Measurements from ENCODE around the gene SRC.

The SRC gene

DNA sequence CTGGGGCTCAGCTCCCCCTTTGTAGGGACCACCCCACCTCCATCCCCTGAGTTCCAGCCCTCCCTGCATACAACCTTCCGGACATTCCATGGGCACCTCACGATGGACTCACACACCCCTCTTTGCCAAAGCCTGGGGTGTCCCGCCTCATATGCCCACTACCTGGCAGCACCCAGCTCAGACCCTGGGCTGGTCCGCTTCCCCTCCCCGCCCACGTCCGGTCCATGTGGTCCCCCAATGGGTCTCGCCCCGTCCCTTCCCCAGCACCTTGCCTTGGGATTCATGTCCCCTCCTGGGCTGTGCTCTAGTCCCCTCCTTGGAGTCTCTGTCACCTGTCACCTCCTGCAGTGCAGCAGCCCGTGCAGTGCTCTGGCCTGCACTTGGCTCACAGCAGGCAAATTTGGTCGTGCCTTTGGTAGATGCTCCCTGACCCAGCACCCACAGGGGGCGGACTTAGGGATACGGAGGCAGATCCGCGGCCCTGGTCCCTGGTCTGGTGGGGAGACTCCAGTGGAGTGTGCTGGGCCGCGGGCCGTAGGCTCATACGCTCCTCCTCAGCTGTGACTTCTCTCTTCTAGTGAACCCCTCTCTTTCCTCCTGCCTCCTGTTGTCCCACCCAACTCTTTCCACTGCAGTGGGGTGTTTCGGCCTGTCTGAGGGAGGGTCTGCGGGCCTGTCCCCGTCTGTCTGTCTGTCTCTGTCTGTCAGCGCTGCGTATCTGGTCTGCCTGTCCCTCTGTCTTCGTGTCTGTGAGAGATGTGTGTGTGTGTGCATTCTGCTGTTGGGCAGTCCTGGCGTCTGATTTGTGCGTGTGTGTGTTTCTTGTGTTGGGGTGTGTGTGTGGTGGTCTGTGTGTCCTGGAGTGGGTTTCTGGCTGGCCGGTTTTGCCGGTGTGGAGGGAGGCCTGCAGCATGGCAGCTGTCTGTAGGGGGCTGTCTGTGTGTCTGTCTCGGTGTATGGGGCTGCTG, 69.5 kb downstream of the SRC start:
- Histone ChIP-seq H3K27ac (replicated peaks) (no peak overlapping the region), H3K27me3 (ENCODE audit: insufficient read depth, poor library complexity, severe bottlenecking) (peaks cover 17% of the 10 kb centered on the region), H3K4me3 (replicated peaks; ENCODE audit: insufficient read depth, low read length) (no peak overlapping the region)
- TF ChIP-seq, protein P1, sequence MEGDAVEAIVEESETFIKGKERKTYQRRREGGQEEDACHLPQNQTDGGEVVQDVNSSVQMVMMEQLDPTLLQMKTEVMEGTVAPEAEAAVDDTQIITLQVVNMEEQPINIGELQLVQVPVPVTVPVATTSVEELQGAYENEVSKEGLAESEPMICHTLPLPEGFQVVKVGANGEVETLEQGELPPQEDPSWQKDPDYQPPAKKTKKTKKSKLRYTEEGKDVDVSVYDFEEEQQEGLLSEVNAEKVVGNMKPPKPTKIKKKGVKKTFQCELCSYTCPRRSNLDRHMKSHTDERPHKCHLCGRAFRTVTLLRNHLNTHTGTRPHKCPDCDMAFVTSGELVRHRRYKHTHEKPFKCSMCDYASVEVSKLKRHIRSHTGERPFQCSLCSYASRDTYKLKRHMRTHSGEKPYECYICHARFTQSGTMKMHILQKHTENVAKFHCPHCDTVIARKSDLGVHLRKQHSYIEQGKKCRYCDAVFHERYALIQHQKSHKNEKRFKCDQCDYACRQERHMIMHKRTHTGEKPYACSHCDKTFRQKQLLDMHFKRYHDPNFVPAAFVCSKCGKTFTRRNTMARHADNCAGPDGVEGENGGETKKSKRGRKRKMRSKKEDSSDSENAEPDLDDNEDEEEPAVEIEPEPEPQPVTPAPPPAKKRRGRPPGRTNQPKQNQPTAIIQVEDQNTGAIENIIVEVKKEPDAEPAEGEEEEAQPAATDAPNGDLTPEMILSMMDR (IDR thresholded peaks at IDR 0.05; ENCODE audit: insufficient read depth, low read length) = no peak
- TF ChIP-seq, protein P2, sequence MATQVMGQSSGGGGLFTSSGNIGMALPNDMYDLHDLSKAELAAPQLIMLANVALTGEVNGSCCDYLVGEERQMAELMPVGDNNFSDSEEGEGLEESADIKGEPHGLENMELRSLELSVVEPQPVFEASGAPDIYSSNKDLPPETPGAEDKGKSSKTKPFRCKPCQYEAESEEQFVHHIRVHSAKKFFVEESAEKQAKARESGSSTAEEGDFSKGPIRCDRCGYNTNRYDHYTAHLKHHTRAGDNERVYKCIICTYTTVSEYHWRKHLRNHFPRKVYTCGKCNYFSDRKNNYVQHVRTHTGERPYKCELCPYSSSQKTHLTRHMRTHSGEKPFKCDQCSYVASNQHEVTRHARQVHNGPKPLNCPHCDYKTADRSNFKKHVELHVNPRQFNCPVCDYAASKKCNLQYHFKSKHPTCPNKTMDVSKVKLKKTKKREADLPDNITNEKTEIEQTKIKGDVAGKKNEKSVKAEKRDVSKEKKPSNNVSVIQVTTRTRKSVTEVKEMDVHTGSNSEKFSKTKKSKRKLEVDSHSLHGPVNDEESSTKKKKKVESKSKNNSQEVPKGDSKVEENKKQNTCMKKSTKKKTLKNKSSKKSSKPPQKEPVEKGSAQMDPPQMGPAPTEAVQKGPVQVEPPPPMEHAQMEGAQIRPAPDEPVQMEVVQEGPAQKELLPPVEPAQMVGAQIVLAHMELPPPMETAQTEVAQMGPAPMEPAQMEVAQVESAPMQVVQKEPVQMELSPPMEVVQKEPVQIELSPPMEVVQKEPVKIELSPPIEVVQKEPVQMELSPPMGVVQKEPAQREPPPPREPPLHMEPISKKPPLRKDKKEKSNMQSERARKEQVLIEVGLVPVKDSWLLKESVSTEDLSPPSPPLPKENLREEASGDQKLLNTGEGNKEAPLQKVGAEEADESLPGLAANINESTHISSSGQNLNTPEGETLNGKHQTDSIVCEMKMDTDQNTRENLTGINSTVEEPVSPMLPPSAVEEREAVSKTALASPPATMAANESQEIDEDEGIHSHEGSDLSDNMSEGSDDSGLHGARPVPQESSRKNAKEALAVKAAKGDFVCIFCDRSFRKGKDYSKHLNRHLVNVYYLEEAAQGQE (IDR thresholded peaks at IDR 0.05; ENCODE audit: insufficient replicate concordance, low read depth) = no peak
- no peak for TF ChIP-seq GABPA (IDR thresholded peaks at IDR 0.05; ENCODE audit: low read depth)
- no peak for TF ChIP-seq POLR2AphosphoS5 (IDR thresholded peaks at IDR 0.05; ENCODE audit: low read depth)
- TF ChIP-seq SPI1 (IDR thresholded peaks at IDR 0.05; ENCODE audit: borderline replicate concordance, low read depth) = no peak
- DNase-seq (ENCODE audit: low read depth in 1 of 2, low spot score in 1 of 2) = no peak

- Histone ChIP-seq H3K27me3 (ENCODE audit: insufficient read depth, poor library complexity, severe bottlenecking) (peaks cover 17% of the 10 kb centered on the region), H3K27ac (replicated peaks) (no peak overlapping the region), H3K4me3 (replicated peaks; ENCODE audit: insufficient read depth, low read length) (no peak overlapping the region)
- DNase-seq (ENCODE audit: low read depth in 1 of 2, low spot score in 1 of 2) = no peak
- TF ChIP-seq, protein P2 (IDR thresholded peaks at IDR 0.05; ENCODE audit: insufficient replicate concordance, low read depth) = no peak
- no peak for TF ChIP-seq POLR2AphosphoS5 (IDR thresholded peaks at IDR 0.05; ENCODE audit: low read depth)
- TF ChIP-seq, protein P1 (IDR thresholded peaks at IDR 0.05; ENCODE audit: insufficient read depth, low read length) = no peak
- TF ChIP-seq SPI1 (IDR thresholded peaks at IDR 0.05; ENCODE audit: borderline replicate concordance, low read depth) = no peak
- TF ChIP-seq GABPA (IDR thresholded peaks at IDR 0.05; ENCODE audit: low read depth) = no peak
Observed at GRCh38 chr20:37416100-37416847, 70.3 kb downstream of the SRC start.

DNA sequence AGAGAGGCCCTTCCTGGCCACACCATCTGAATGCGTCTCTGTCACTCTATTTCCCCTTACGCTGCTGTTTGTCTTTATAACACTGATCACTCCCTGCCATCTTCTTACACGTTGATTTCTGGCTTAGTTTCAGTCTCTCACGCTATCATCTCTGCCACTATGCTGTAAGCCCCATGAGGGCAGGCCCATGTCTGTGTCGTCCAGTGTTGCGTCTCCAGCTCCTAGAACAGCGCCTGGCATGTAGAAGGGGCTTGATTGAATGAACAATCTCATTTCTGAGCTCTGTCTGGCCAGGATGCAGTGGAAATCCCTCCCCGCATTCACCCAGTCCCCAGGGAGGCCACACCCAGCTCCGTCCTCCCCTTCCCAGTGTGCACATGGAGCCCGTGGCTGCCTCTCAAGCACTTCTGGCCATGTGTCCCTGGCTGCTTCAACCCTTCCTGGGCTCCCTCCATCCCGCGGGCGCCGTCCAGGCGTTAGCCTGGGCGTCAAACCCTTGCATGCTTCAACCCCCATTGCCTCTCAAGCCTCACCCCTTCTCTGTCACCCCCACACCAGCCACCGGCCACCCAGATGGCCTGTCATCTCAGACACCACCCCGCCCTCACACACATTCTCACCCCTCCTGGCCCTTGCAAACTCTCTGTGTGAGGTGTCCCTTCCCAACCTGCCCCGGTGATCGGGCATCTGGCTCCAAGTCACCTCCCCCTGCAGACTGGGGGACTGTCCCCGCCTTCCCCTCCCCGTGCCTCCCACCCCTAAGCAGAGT, 71.1 kb downstream of the SRC start:
- H3K27ac ChIP-seq (replicated peaks) = no peak overlapping the region
- TF ChIP-seq, protein P2 (IDR thresholded peaks at IDR 0.05; ENCODE audit: insufficient replicate concordance, low read depth) = no peak
- TF ChIP-seq, protein P1 (IDR thresholded peaks at IDR 0.05; ENCODE audit: insufficient read depth, low read length) = no peak
- TF ChIP-seq GABPA (IDR thresholded peaks at IDR 0.05; ENCODE audit: low read depth) (no peak), SPI1 (IDR thresholded peaks at IDR 0.05; ENCODE audit: borderline replicate concordance, low read depth) (no peak), POLR2AphosphoS5 (IDR thresholded peaks at IDR 0.05; ENCODE audit: low read depth) (no peak)
- DNase-seq (ENCODE audit: low read depth in 1 of 2, low spot score in 1 of 2) = no peak
- H3K27me3 ChIP-seq (ENCODE audit: insufficient read depth, poor library complexity, severe bottlenecking) = peaks cover 22% of the 10 kb centered on the region
- H3K4me3 ChIP-seq (replicated peaks; ENCODE audit: insufficient read depth, low read length) = no peak overlapping the region

Data from HL-60 (cell line).